SK-N-SH treated with all-trans-retinoic acid at 6 μM for 48 hours (cell line): ENCODE data around the gene USP48.
"Not testable (repeated sequence)": the region's sequence is repeated elsewhere in the genome, so short reads cannot be mapped to it uniquely, and the experiment has no call there.

Experiments
- ATAC-seq: fragments of 200-7000 bp; cut with Tn5 transposase; 3 replicates; pipeline ENCODE4 v1.9.1; 2020; ENCODE audit warnings: mild to moderate bottlenecking, moderate library complexity
- ARNTL ChIP-seq: fragments of 450-650 bp; formaldehyde crosslinking; IDR thresholded peaks from 2 replicates; pipeline ENCODE4 v1.5.0; 2020; ENCODE audit warnings: low read depth, mild to moderate bottlenecking, moderate library complexity, borderline replicate concordance
- CREB5 ChIP-seq: fragments of 250-450 bp; sonication (Bioruptor Pico); IDR thresholded peaks from 2 replicates; pipeline ENCODE4 v1.5.1; 2020; ENCODE audit warnings: low read depth, mild to moderate bottlenecking, moderate library complexity
- CSDC2 ChIP-seq: fragments of 250-450 bp; sonication (Bioruptor Pico); IDR thresholded peaks from 2 replicates; pipeline ENCODE4 v1.5.0; 2020; ENCODE audit warnings: mild to moderate bottlenecking, moderate library complexity
- CSRNP3 ChIP-seq: fragments of 250-450 bp; sonication (Bioruptor Pico); IDR thresholded peaks from 2 replicates; pipeline ENCODE4 v1.5.1; 2021; ENCODE audit warnings: mild to moderate bottlenecking, moderate library complexity
- ESRRG ChIP-seq: fragments of 250-450 bp; sonication (Bioruptor Pico); IDR thresholded peaks from 2 replicates; pipeline ENCODE4 v1.6.1; 2021; ENCODE audit warnings: mild to moderate bottlenecking
- GLIS3 ChIP-seq: fragments of 250-450 bp; sonication (Bioruptor Pico); IDR thresholded peaks from 2 replicates; pipeline ENCODE4 v1.5.0; 2020; ENCODE audit warnings: mild to moderate bottlenecking, moderate library complexity
- ISL1 ChIP-seq: fragments of 250-450 bp; sonication (Bioruptor Pico); IDR thresholded peaks from 2 replicates; pipeline ENCODE4 v2.1.2; 2022; ENCODE audit warnings: mild to moderate bottlenecking, moderate library complexity
- OSR1 ChIP-seq: fragments of 250-450 bp; sonication (Bioruptor Pico); IDR thresholded peaks from 2 replicates; pipeline ENCODE4 v1.8.0; 2022; ENCODE audit warnings: moderate library complexity, mild to moderate bottlenecking, inconsistent platforms
- POU6F1 ChIP-seq: fragments of 250-450 bp; sonication (Bioruptor Pico); IDR thresholded peaks from 2 replicates; pipeline ENCODE4 v1.8.0; 2021; ENCODE audit warnings: low read depth, mild to moderate bottlenecking, moderate library complexity, borderline replicate concordance
- PPARA ChIP-seq: fragments of 250-450 bp; sonication (Bioruptor Pico); IDR thresholded peaks from 2 replicates; pipeline ENCODE4 v1.5.0; 2020; ENCODE audit warnings: mild to moderate bottlenecking, borderline replicate concordance
- RARB ChIP-seq: fragments of 250-450 bp; sonication (Bioruptor Pico); IDR thresholded peaks from 2 replicates; pipeline ENCODE4 v1.8.0; 2021; ENCODE audit warnings: mild to moderate bottlenecking, moderate library complexity
- TCF4 ChIP-seq: fragments of 250-450 bp; sonication (Bioruptor Pico); IDR thresholded peaks from 2 replicates; pipeline ENCODE4 v1.8.0; 2021; ENCODE audit warnings: mild to moderate bottlenecking, moderate library complexity, borderline replicate concordance
- TOX ChIP-seq: fragments of 250-450 bp; sonication (Bioruptor Pico); IDR thresholded peaks from 2 replicates; pipeline ENCODE4 v1.8.0; 2021; ENCODE audit warnings: mild to moderate bottlenecking, moderate library complexity, borderline replicate concordance
- TSHZ2 ChIP-seq: fragments of 250-450 bp; sonication (Bioruptor Pico); IDR thresholded peaks from 2 replicates; pipeline ENCODE4 v1.5.0; 2020; ENCODE audit warnings: mild to moderate bottlenecking, moderate library complexity
- ZC3H10 ChIP-seq: fragments of 250-450 bp; sonication (Bioruptor Pico); IDR thresholded peaks from 2 replicates; pipeline ENCODE4 v1.5.1; 2021; ENCODE audit warnings: mild to moderate bottlenecking, moderate library complexity
- ZFP3 ChIP-seq: fragments of 250-450 bp; sonication (Bioruptor Pico); IDR thresholded peaks from 2 replicates; pipeline ENCODE4 v1.5.0; 2020; ENCODE audit warnings: mild to moderate bottlenecking, moderate library complexity
- ZFP30 ChIP-seq: fragments of 450-650 bp; formaldehyde crosslinking; IDR thresholded peaks from 2 replicates; pipeline ENCODE4 v1.5.0; 2022; ENCODE audit warnings: mild to moderate bottlenecking, moderate library complexity
- ZNF565 ChIP-seq: fragments of 450-650 bp; formaldehyde crosslinking; conservative IDR thresholded peaks from 2 replicates; pipeline ENCODE4 v1.5.0; 2020; ENCODE audit warnings: low read depth, mild to moderate bottlenecking, moderate library complexity
- ZNF70 ChIP-seq: fragments of 450-650 bp; formaldehyde crosslinking; IDR thresholded peaks from 2 replicates; pipeline ENCODE4 v1.5.0; 2020; ENCODE audit warnings: mild to moderate bottlenecking, moderate library complexity
- ZNF8 ChIP-seq: fragments of 450-650 bp; formaldehyde crosslinking; IDR thresholded peaks from 2 replicates; pipeline ENCODE4 v1.5.0; 2020; ENCODE audit warnings: mild to moderate bottlenecking, moderate library complexity

The USP48 gene

GRCh38 chr1:21828506-21829210, 45.7 kb upstream of the USP48 start (continued):
- TF ChIP-seq TOX (CRISPR knock-in tag): no peak
- no peak for TF ChIP-seq RARB (CRISPR knock-in tag)

GRCh38 chr1:21828075-21828474, 45.1 kb upstream of the USP48 start:
- ATAC-seq: no peak
- no peak for TF ChIP-seq ISL1 (CRISPR knock-in tag)
- no peak for TF ChIP-seq ZNF70 (CRISPR knock-in tag)
- no peak for TF ChIP-seq ZFP3 (CRISPR knock-in tag)
- TF ChIP-seq PPARA (CRISPR knock-in tag): no peak

GRCh38 chr1:21827141-21827679, 44.3 kb upstream of the USP48 start:
- TF ChIP-seq ISL1 (CRISPR knock-in tag): no peak
- no peak for TF ChIP-seq TCF4 (CRISPR knock-in tag)
- no peak for TF ChIP-seq ESRRG
- no peak for TF ChIP-seq ARNTL
- no peak for TF ChIP-seq CSRNP3 (CRISPR knock-in tag)
- no peak for TF ChIP-seq CREB5 (CRISPR knock-in tag)
- no peak for TF ChIP-seq ZNF70 (CRISPR knock-in tag)
- no peak for TF ChIP-seq RARB (CRISPR knock-in tag)
- no peak for TF ChIP-seq OSR1 (CRISPR knock-in tag)
- no peak for TF ChIP-seq TOX (CRISPR knock-in tag)
- no peak for TF ChIP-seq ZC3H10 (CRISPR knock-in tag)
- TF ChIP-seq, all 23 proteins: peak for 0
- no peak for ATAC-seq

- ATAC-seq: not testable (repeated sequence)
These were observed 43.7 kb upstream of the USP48 start for GRCh38 chr1:21826694-21827093.

- ATAC-seq: no peak
- TF ChIP-seq ISL1 (CRISPR knock-in tag): no peak
- no peak for TF ChIP-seq CSDC2 (CRISPR knock-in tag)
- no peak for TF ChIP-seq ZNF8 (CRISPR knock-in tag)
- TF ChIP-seq ZC3H10 (CRISPR knock-in tag): no peak
- TF ChIP-seq ZFP30 (CRISPR knock-in tag): no peak
- TF ChIP-seq CREB5 (CRISPR knock-in tag): no peak
- TF ChIP-seq CSRNP3 (CRISPR knock-in tag): no peak
- no peak for TF ChIP-seq ZFP3 (CRISPR knock-in tag)
- no peak for TF ChIP-seq ZNF565 (CRISPR knock-in tag)
- no peak for TF ChIP-seq ESRRG
- TF ChIP-seq GLIS3 (CRISPR knock-in tag): no peak
- no peak for TF ChIP-seq OSR1 (CRISPR knock-in tag)
- TF ChIP-seq TCF4 (CRISPR knock-in tag): no peak
- TF ChIP-seq ZNF70 (CRISPR knock-in tag): no peak
- TF ChIP-seq, all 23 proteins: peak for 0
These were observed 42.4 kb upstream of the USP48 start for GRCh38 chr1:21825393-21825792.

GRCh38 chr1:21824926-21825325, 42.0 kb upstream of the USP48 start:
- ATAC-seq: no peak
- TF ChIP-seq TSHZ2: no peak
- TF ChIP-seq ZFP30 (CRISPR knock-in tag): no peak
- TF ChIP-seq GLIS3 (CRISPR knock-in tag): no peak
- TF ChIP-seq TCF4 (CRISPR knock-in tag): no peak
- TF ChIP-seq POU6F1: no peak
- TF ChIP-seq ISL1 (CRISPR knock-in tag): no peak
